GM12878 (cell line): Measurements from ENCODE around the gene ARMC8. TPM values are rescaled to one million over a fixed set of nuclear protein-coding genes. Genes with fewer than 3 reads are reported as not detected.

Source experiments
- ATAC-seq: fragments of 200-7000 bp; cut with Tn5 transposase; 3 replicates; pipeline ENCODE4 v1.9.1; 2020; ENCODE audit warnings: mild to moderate bottlenecking, moderate library complexity
- BruUV-seq: library from RNA; stranded (reverse); fragments of 400-500 nt; replicated peaks from 2 replicates; lab custom pipeline; 2021; lab: Mats Ljungman, UMichigan
- CTCF ChIA-PET: fragments of 300-600 bp; sonication (Branson Sonifier 250); formaldehyde crosslinking; extraction: SDS; loops from one replicate; lab custom pipeline; 2021; ENCODE audit warnings: inconsistent platforms; lab: Yijun Ruan, JAX
- POLR2A ChIA-PET: fragments of 350-600 bp; formaldehyde crosslinking; extraction: SDS; loops from one replicate; lab custom pipeline; 2021; ENCODE audit warnings: inconsistent platforms; lab: Charles Lee
- RAD21 ChIA-PET: fragments of 300-600 bp; sonication (Branson Sonifier 250); formaldehyde crosslinking; loops from one replicate; lab custom pipeline; 2023; ENCODE audit warnings: antibody characterized with exemption; ENCODE audit not compliant: unreplicated experiment; lab: Charles Lee
- SMC1A ChIA-PET: fragments of 300-600 bp; sonication (Branson Sonifier 250); formaldehyde crosslinking; loops from one replicate; lab custom pipeline; 2023; ENCODE audit not compliant: unreplicated experiment, uncharacterized antibody; lab: Charles Lee
- DNase-seq: peaks from one replicate; pipeline ENCODE4 v3.0.0-alpha.2; 2011; ENCODE audit warnings: low read depth, low spot score
- FAIRE-seq: peaks from 3 replicates; lab custom pipeline; 2011; peaks lifted over from hg19 to GRCh38; lab: Jason Lieb, UNC
- H2AFZ ChIP-seq: 2 replicates; pipeline ENCODE4 v1.6.0; 2011; ENCODE audit warnings: low read depth, low read length, control low read depth; ENCODE audit not compliant: control insufficient read depth
- H3K27ac ChIP-seq: 2 replicates; pipeline ENCODE4 v1.5.1; 2011; ENCODE audit warnings: control low read depth; ENCODE audit not compliant: control insufficient read depth, insufficient read depth
- H3K27me3 ChIP-seq, 2 experiments: replicated peaks in 1 of 2; 2 replicates each; pipeline versions ENCODE4 v1.6.0 to v1.6.1; 2011; ENCODE audit warnings: low read length in 1 of 2; ENCODE audit not compliant: control insufficient read depth in 2 of 2, insufficient read depth in 2 of 2
- H3K36me3 ChIP-seq, 2 experiments: 2 replicates each; pipeline ENCODE4 v1.5.1; 2011; ENCODE audit warnings: low read length in 1 of 2; ENCODE audit not compliant: control insufficient read depth in 2 of 2, insufficient read depth in 2 of 2
- H3K4me1 ChIP-seq: 2 replicates; pipeline ENCODE4 v1.6.1; 2011; ENCODE audit warnings: mild to moderate bottlenecking, low read length, moderate library complexity, mixed read lengths; ENCODE audit not compliant: control insufficient read depth, insufficient read depth
- H3K4me2 ChIP-seq: 2 replicates; pipeline ENCODE4 v1.6.0; 2011; ENCODE audit warnings: control low read depth; ENCODE audit not compliant: control insufficient read depth, insufficient read depth
- H3K4me3 ChIP-seq: fragments of 200-600 bp; sonication (generic); 2 replicates; pipeline ENCODE4 v1.5.1; 2016
- H3K79me2 ChIP-seq: 2 replicates; pipeline ENCODE4 v1.6.0; 2011; ENCODE audit warnings: low read length; ENCODE audit not compliant: control insufficient read depth, insufficient read depth
- H3K9ac ChIP-seq: 2 replicates; pipeline ENCODE4 v1.8.0; 2011; ENCODE audit warnings: low read length, control low read depth, mixed read lengths; ENCODE audit not compliant: control insufficient read depth, insufficient read depth
- H3K9me3 ChIP-seq: replicated peaks from 3 replicates; pipeline ENCODE4 v1.5.1; 2011; ENCODE audit warnings: mild to moderate bottlenecking, low read length; ENCODE audit not compliant: control insufficient read depth, insufficient read depth
- H4K20me1 ChIP-seq: 2 replicates; pipeline ENCODE4 v1.6.0; 2011; ENCODE audit not compliant: control insufficient read depth, insufficient read depth
- ASH2L ChIP-seq: fragments of 300-600, 200-600 bp; sonication (generic); IDR thresholded peaks from 2 replicates; pipeline ENCODE4 v1.6.1; 2017; ENCODE audit warnings: low read depth, mild to moderate bottlenecking, borderline replicate concordance
- BCL3 ChIP-seq: IDR thresholded peaks from 2 replicates; pipeline ENCODE4 v1.6.1; 2011; ENCODE audit warnings: borderline replicate concordance, low read depth, mild to moderate bottlenecking, moderate library complexity, low read length; ENCODE audit not compliant: insufficient read depth, poor library complexity, severe bottlenecking
- IKZF2 ChIP-seq, 2 experiments: fragments of 450-650 bp; IDR thresholded peaks; 2 replicates each; pipeline ENCODE4 v1.6.1; 2017; ENCODE audit warnings: mild to moderate bottlenecking in 2 of 2, moderate library complexity in 2 of 2
- KAT2A ChIP-seq: conservative IDR thresholded peaks from 2 replicates; pipeline ENCODE4 v1.6.1; 2011; ENCODE audit warnings: low read depth, low read length; ENCODE audit not compliant: control insufficient read depth
- MEF2B ChIP-seq: fragments of 450-650 bp; IDR thresholded peaks from 2 replicates; pipeline ENCODE4 v1.6.1; 2018; ENCODE audit warnings: mild to moderate bottlenecking, moderate library complexity; ENCODE audit not compliant: partially characterized antibody, poor library complexity, severe bottlenecking
- NFXL1 ChIP-seq: fragments of 450-650 bp; IDR thresholded peaks from 2 replicates; pipeline ENCODE4 v1.6.1; 2017; ENCODE audit warnings: antibody characterized with exemption, mild to moderate bottlenecking, borderline replicate concordance
- PRDM15 ChIP-seq: fragments of 450-650 bp; formaldehyde crosslinking; IDR thresholded peaks from 2 replicates; pipeline ENCODE4 v1.4.0; 2020; ENCODE audit warnings: mild to moderate bottlenecking, moderate library complexity
- SMARCA5 ChIP-seq: fragments of 450-650 bp; IDR thresholded peaks from 2 replicates; pipeline ENCODE4 v1.6.1; 2017; ENCODE audit warnings: mild to moderate bottlenecking
- SP1 ChIP-seq: IDR thresholded peaks from one replicate; pipeline ENCODE4 v1.6.1; 2011; ENCODE audit warnings: low read depth, low read length
- ZNF622 ChIP-seq: fragments of 450-650 bp; IDR thresholded peaks from 2 replicates; pipeline ENCODE4 v1.6.1; 2017; ENCODE audit warnings: mild to moderate bottlenecking, inconsistent platforms
- WGBS: methylation state at CpG from one replicate; pipeline ENCODE4 v1.1.6; 2016; ENCODE audit warnings: low lambda C conversion rate; ENCODE audit not compliant: insufficient replicate concordance, insufficient coverage; ENCODE audit errors: missing lambda C conversion rate; 5-methylcytosine and 5-hydroxymethylcytosine counted together
- in situ Hi-C: fragments of 300-500 bp; cut with MboI; formaldehyde crosslinking; loops from 9 replicates; pipeline ENCODE4 v1.14.3; 2018; ENCODE audit warnings: mixed read lengths
- intact Hi-C: fragments of 100-400 bp; cut with micrococcal nuclease; formaldehyde crosslinking; loops from one replicate; pipeline ENCODE4 v1.14.2; 2022; ENCODE audit not compliant: unreplicated experiment
- polyA plus RNA-seq, 11 experiments: library from polyadenylated mRNA; depleted of rRNA in 4 of 11; unstranded in 6 of 11; stranded (reverse) in 5 of 11; fragments of >200 nt; fragmentation: Nextera tagmentation in 4 of 11; fragmentation: Illumina TruSeq in 1 of 11; extraction: Ambion mirVana in 4 of 11; extraction: Trizol in 1 of 11; gene quantifications; 1 replicate in 1 of 11; 2 replicates in 10 of 11; pipeline versions ENCODE4 v1.2.1 to v1.2.3, GENCODE V29; 2011 to 2016; ENCODE audit warnings: inconsistent platforms in 2 of 11, missing spikeins in 2 of 11, low read depth in 1 of 11
- total RNA-seq, 4 experiments: library from RNA; depleted of rRNA in 3 of 4; stranded (reverse); fragments of >200 nt in 3 of 4; fragmentation: Illumina TruSeq in 1 of 4; extraction: Trizol in 1 of 4; gene quantifications; 2 replicates each; pipeline versions ENCODE4 v1.2.1 to v1.2.3, GENCODE V29; 2013 to 2021
- TF ChIP-seq, protein P1 (sequence below): IDR thresholded peaks from 2 replicates; pipeline ENCODE4 v1.6.1; 2011; ENCODE audit warnings: borderline replicate concordance, low read depth, mild to moderate bottlenecking, moderate library complexity, mixed read lengths, low read length; ENCODE audit not compliant: insufficient read depth; ENCODE audit errors: extremely low read length

Gene ARMC8
- total and polyA plus RNA-seq, 10 of the 15 experiments (the other 5 are each of a cell fraction or from before 2014, with no cell fraction given): 29.8 to 93.4 (median 45.3) TPM

DNA sequence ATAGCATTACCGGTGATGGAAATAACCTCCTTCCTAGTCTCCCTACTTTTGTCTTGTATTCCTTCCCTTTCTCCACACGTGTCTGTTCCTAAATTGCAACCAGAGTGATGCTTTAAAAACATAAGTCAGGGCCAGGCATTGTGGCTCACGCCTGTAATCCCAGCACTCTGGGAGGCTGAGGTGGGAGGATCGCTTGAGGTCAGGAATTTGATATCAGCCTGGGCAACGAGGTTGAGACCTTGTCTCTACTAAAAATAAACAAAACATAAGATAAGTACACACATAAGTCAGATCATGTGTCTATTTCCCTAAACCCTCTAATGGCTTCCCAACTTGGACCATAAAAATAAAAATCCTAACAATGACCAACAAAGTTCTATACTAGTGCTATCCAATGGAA lies 18.4 kb downstream of the ARMC8 start:
- DNase-seq (no peak), FAIRE-seq (no peak), ATAC-seq (no peak)
- no peaks in the 10 kb centered on the region for H3K9me3 ChIP-seq
- intact Hi-C loops: no loop called here
- no peak overlapping the region for H2AFZ ChIP-seq
- H3K4me2 ChIP-seq: no peak overlapping the region
- H3K27me3 ChIP-seq: no peaks in the 10 kb centered on the region
- no TSS peak for BruUV-seq
- ChIA-PET SMC1A (interaction anchor here (1.2 kb wide), 1 partner anchor 11 kb away, joined by 3 read pairs; no protein-coding TSS in a partner anchor), RAD21 (no interaction called here), POLR2A (no interaction called here), CTCF (no interaction called here)
- H3K9ac ChIP-seq: no peak overlapping the region
- peaks cover 0 to 2% of the 10 kb centered on the region in 2 experiments; a peak in 1 of 4 replicates for H3K36me3 ChIP-seq
- H3K27ac ChIP-seq: no peak overlapping the region
- in situ Hi-C loops: no loop called here
- peaks cover 38% of the 10 kb centered on the region for H3K79me2 ChIP-seq
- H3K4me3 ChIP-seq: no peak overlapping the region
- H4K20me1 ChIP-seq: no peaks in the 10 kb centered on the region
- TF ChIP-seq, protein P1, sequence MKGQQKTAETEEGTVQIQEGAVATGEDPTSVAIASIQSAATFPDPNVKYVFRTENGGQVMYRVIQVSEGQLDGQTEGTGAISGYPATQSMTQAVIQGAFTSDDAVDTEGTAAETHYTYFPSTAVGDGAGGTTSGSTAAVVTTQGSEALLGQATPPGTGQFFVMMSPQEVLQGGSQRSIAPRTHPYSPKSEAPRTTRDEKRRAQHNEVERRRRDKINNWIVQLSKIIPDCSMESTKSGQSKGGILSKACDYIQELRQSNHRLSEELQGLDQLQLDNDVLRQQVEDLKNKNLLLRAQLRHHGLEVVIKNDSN: no peak
- TF ChIP-seq IKZF2 (IDR thresholded peaks at IDR 0.05): no peak
- H3K4me1 ChIP-seq: no peaks in the 10 kb centered on the region
- 86% methylated on average over 5 of the region's 5 CpGs for WGBS

DNA sequence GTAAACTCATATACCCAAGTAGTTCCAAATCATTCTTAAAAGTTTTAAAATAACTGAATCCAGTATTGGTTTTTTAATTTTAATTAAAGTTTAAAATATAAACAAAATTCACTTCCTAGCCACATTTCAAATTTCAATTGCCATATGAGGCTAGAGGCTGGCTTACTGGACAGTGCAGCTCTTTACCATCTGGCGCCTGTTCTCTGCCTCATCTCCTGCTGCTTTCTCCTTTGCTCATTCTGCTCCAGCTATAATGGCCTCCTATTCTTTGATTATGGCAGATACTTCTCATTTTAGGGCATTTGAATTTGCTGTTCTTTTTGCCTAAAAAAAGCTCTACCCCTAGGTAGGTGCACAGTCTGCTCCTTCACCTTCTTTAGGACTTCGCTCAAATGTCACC lies 19.1 kb downstream of the ARMC8 start:
- no peak for FAIRE-seq
- ChIA-PET SMC1A (interaction anchor here (1.2 kb wide), 1 partner anchor 11 kb away, joined by 3 read pairs; no protein-coding TSS in a partner anchor), CTCF (no interaction called here), POLR2A (no interaction called here), RAD21 (no interaction called here)
- Histone ChIP-seq H3K27ac (no peak overlapping the region), H3K36me3 (peaks cover 0 to 2% of the 10 kb centered on the region in 2 experiments; a peak in 1 of 4 replicates), H4K20me1 (no peaks in the 10 kb centered on the region), H2AFZ (no peak overlapping the region), H3K9me3 (no peaks in the 10 kb centered on the region), H3K79me2 (peaks cover 33% of the 10 kb centered on the region), H3K4me2 (no peak overlapping the region), H3K27me3 (no peaks in the 10 kb centered on the region), H3K4me3 (no peak overlapping the region), H3K9ac (no peak overlapping the region), H3K4me1 (no peaks in the 10 kb centered on the region)
- ATAC-seq: no peak
- 100% methylated on average over 2 of the region's 2 CpGs for WGBS
- DNase-seq: no peak
- intact Hi-C loops: no loop called here
- in situ Hi-C loops: no loop called here
- BruUV-seq: no TSS peak
- TF ChIP-seq ASH2L (no peak), PRDM15 (CRISPR knock-in tag) (no peak), KAT2A (no peak), SP1 (no peak), NFXL1 (no peak), BCL3 (no peak), SMARCA5 (no peak), ZNF622 (no peak), MEF2B (no peak)
